ENCODE results near the gene CDC42BPA.
"Not testable (repeated sequence)": the region's sequence is repeated elsewhere in the genome, so short reads cannot be mapped to it uniquely, and the experiment has no call there.

The CDC42BPA gene, protein sequence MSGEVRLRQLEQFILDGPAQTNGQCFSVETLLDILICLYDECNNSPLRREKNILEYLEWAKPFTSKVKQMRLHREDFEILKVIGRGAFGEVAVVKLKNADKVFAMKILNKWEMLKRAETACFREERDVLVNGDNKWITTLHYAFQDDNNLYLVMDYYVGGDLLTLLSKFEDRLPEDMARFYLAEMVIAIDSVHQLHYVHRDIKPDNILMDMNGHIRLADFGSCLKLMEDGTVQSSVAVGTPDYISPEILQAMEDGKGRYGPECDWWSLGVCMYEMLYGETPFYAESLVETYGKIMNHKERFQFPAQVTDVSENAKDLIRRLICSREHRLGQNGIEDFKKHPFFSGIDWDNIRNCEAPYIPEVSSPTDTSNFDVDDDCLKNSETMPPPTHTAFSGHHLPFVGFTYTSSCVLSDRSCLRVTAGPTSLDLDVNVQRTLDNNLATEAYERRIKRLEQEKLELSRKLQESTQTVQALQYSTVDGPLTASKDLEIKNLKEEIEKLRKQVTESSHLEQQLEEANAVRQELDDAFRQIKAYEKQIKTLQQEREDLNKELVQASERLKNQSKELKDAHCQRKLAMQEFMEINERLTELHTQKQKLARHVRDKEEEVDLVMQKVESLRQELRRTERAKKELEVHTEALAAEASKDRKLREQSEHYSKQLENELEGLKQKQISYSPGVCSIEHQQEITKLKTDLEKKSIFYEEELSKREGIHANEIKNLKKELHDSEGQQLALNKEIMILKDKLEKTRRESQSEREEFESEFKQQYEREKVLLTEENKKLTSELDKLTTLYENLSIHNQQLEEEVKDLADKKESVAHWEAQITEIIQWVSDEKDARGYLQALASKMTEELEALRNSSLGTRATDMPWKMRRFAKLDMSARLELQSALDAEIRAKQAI (N-terminal part only)

DNA sequence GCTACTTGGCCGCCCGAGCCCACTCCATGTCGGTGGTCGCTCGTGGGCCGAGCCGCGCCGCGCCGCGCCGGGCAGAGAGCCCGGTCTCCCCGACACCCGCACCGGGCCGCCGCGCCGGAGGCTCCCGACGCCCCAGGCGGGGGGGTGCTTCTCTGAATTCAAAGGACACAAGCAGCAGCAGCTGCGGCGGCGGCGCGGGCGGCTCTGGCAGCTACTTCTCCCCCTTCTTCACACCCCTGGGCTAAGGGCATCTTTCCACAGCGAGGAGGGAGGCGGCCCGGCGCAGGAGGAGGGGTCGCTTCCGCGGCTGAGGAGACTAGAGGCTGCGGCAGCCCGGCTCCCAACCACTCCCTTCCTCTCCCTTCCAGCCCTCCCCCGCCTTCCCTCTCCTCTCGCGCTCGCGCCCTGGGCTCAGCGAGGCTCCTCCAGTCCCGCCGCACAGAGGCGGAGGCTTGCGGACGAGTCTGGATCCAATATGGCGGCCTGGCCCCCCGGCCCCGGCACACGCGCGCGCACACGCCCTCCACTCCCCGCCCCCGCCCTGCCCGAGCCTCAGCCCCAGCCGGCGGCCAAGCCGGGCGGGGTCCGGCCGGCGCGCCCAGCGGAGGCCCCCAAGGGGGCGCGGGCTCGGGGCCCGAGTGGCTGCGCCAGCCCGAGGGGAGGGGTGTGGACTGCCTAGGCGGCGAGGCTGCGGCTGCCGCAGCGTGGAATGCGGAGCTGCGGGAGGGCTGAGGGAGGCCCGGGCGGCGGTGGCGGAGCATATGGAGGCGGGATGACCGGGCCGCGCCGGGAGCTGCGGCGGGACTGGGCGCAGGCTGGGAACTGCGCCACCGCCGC is at the start of gene CDC42BPA:
Gene CDC42BPA, minus strand, starts transcription at position 477 of the 837 bp plus-strand sequence. CDS start 1,310 bp downstream, outside the sequence.
- DNase-seq, result peak; percentile 86

DNA sequence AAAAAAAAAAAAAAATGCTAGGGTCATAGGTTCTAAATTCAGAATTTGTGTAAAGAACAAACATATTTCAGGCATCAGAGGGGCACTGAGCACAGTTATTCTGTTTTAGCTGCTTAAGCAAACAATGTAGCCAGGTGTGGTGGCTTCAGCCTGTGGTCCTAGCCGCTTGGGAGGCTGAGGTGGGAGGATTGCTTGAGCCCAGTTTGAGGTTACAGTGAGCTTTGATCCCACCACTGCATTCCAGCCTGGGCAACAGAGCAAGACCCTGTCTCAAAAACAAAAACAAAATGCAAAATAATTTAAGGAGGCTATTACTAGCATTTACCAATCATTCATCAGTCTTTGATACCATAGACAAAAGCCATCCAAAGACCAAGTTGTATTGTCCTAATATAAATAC is 49.7 kb upstream of the CDC42BPA start:
- no peak for DNase-seq

DNA sequence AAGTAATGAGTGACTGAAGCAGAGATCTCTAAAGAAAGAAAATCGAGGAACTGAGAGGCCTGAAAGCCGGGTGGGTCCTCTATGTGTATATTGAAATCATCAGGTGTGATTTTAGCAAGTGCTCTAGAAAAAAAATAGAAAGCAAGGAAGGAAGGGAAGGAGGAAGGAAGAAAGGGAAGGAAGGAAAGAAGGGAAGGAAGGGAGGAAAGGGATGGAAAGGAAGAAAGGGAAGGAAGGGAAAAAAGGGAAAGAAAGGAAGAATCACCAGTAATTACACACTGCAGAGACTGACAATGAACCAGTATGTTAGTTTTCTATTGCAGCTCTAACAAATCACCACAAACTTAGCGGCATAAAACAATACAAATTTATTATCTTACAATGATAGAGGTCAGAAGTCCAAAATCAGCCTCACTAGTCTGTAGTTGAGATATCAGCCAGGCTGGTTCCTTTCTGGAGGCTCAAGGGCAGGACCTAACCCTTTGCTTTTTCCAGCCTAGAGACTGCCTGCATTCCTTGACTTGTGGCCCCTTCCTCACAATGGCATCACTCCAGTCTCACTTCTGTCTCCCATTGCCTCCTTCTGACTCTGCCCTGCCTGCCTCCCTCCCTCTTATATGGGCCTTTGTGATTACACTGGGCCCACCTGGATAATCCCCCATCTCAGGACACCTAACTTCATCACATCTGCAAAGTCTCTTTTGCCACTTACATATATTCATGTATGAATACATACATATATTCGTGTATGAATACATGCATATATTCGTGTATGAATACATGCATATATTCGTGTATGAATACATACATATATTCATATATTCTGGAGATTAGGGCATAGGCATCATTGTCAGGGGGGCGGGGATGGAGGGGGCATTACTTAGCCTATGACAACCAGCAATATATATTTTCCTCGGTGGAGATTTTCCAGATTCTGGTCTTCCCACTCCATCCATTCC is 47.5 kb upstream of the CDC42BPA start:
- DNase-seq, result no peak

DNA sequence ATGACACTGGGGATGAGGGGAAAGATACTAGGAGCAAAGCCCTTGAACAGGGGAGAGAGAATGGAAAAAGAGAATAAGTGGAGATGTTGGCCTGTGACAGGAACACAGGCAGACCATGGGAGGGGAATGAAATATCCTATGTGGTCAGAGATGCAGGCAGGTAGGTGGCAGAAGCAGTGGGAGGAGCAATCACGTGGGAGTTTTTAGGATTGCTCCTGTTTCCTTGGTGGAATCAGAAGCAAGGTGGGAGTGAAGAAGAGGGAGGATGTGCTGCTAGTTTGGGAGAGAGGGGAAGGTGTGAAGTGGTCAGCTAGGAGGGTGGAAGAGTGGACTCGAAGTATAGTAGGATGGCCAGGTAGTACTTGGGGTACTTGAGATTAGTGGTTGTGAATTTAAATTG is 46.4 kb upstream of the CDC42BPA start:
- no peak for DNase-seq

DNA sequence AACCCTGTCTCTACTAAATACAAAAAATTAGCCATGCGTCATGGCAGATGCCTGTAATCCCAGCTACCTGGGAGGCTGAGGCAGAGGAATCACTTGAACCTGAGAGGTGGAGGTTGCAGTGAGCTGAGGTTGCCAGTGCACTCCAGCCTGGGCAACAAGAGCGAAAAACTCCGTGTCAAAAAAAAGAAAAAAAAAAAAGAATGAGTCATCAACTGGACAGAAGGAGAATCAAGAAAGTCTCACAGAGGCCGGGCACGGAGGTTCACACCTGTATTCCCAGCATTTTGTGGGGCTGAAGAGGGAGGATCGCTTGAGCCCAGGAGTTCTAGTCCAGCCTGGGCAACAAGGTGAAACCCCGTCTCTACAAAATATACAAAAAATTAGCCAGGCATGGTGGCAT is 45.5 kb upstream of the CDC42BPA start:
- no peak for DNase-seq

DNA sequence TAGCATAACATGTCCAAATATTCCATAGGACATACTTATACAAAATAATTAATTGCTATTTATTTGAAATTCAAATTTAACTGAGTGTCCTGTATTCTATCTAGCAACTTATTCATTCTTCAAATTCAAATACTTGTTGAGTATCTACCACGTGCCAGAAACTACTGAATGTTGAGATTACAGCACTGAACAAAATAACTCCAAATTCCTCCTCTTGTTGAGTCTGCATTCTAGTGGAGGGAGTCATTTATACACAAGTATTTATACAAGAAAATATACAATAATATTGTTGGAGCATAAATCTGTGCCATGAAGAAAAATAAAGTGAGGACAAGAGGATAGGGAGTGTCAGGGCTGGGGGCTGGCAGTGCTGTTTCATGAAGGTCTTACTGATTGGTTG is 43.7 kb upstream of the CDC42BPA start:
- no peak for DNase-seq

DNA sequence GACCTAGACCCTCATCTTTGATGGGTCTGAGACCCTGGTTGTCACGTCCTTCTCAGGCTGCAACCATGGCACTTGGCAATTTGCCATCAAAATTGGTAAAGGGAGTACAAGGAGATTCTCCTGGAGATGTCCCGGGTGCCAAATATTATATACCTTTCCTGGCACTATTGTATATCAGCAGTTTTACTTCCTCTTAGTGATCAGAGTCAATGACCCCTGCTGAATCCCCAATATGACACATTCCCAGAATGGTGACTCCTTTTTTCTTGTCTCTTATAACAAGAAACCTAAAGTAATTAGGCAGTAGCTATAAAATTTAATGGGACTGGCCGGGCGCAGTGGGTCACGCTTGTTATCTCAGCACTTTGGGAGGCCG is 39.6 kb upstream of the CDC42BPA start:
- no peak for DNase-seq

DNA sequence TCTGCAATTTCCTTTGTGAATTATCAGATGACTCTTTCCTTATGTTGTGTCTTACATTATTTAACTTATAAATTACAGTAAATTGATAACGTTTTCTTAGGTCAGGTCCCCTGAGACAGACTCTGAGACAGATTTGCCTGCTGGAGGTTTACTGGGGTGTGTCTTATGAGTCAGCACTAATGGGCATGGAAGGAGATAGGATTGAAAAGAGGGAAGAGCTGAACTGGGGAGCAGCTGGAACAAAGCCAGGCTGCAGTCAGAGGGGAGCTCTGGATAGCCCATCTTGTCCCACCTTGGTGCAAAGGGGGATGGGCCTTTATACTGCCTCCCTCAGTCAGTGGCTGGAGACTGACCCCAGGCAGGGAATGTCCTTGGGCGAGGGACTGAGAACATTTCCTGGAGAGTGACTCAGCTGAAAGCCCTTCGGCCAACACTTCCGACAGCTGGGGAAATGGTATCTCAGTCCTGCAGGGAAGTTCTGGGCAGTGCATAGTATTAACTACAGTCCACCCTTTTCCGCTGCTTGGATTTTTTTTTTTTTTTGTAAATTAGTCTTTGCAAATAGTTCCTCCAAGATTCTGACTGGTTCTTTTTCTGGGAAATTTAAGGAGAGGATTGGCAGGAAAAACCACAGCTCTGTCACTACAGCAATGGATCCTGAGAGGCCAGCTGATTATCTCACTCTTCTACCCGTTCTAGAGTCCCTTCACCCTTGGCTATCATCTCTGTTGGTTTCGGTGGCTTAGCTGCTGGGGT is 39.1 kb upstream of the CDC42BPA start:
- peak; percentile 63 for DNase-seq

DNA sequence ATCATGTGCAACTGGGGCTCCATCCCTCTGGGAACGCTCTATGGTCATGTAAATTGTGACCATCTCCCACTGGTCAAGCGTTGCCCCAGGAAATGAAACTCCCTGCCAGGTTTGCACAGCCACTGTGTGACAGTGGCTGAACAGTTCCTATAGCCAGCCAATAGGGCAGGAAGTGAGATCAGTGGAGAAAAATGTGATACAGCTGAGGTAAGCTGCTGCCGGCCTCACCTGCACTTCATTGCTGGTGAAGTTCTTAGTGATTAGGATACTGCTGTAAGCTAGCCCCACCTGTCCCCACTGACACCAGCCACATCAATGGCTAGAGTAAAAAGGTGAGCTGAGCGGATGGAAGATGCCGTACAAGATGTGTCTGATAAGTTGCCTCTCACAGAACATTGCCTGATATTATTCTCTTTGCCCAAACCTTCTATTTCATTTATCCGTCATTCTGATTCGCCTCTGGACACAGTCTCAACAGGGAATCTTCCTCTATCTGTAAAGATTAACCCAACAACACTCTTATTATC is 38.4 kb upstream of the CDC42BPA start:
- no peak for DNase-seq

DNA sequence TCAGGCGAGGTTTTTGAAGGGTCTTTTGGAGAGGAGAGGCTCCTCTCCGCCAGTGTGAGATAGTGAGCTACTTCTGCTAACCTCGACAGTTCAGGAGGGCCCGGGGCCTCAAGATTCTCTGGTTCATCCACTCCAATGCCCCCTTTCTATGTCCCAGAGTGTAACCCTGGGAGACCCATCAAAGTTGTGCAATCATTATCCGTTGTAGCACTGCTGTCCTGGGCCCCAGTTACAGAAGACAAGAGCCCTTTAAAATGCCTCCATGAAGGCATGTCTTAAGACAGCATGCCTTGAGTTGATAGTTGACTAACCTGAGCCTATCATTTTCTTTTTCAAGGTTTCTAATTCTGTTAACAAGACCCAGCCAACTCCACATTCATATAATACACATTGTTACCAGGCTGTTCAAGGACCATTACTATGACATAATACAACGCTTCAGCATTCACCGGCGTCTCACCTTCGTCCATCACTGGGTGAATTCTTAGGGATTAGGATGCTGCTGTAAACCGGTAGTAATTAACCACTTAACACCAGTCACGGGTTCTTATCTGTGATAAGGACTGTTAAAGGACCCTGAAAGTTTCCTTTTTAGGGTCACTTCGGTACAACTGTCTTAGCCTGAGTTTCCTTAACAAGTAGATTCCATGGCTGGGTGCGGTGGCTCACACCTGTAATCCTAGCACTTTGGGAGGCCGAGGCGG is 37.4 kb upstream of the CDC42BPA start:
- DNase-seq, result no peak

DNA sequence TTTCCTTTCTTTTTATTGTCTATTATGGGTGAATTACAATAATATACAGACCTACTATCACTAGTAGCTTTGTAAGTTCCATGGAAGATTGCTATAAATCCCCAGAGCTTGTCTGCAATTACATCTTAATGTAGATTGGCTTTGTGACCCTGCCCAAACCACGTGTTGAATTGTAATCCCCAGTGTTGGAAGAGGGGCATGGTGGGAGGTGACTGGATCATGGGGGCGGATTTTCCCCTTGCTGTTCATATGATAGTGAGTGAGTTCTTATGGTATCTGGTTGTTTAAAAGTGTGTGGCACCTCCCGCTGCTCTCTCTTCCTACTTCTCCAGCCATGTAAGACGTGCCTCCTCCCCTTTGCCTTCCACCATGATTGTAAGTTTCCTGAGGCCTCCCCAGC is 34.9 kb upstream of the CDC42BPA start:
- no peak for DNase-seq

DNA sequence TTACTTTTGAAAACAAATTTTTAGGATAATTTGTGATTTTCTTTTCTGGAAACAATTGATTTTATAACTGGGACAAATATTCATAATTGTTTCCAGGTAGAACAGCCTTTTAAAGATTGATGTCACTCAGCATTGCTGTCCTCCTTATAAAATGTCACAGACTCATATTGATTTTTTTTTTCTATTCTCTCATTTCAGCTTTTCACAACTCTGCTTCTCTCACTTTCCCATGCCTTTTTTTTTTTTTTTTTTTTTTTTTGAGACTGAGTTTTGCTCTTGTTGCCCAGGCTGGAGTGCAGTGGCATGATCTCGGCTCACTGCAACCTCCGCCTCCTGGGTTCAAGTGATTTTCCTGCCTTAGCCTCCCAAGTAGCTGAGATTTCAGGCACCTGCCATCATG is 33.9 kb upstream of the CDC42BPA start:
- DNase-seq, result not testable (repeated sequence)

DNA sequence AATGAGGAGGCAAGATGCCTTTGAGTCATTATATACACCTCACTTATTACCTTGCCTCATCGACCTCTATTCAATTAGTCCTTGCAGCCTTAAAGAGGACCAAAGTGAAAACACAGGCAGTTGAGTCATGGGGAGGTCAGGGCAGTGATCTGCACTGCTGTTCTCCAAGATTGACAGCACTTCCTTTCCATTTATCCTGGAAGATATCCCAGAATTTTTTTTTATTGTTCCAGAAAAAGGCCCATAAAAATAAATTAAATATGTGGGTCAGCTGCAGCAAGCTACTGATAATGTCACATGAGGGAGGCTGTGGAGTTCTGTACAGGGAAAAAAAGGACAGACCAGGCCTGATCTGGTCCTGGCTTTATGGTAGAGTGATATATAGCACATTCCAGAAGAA is 33.2 kb upstream of the CDC42BPA start:
- DNase-seq, result no peak

DNA sequence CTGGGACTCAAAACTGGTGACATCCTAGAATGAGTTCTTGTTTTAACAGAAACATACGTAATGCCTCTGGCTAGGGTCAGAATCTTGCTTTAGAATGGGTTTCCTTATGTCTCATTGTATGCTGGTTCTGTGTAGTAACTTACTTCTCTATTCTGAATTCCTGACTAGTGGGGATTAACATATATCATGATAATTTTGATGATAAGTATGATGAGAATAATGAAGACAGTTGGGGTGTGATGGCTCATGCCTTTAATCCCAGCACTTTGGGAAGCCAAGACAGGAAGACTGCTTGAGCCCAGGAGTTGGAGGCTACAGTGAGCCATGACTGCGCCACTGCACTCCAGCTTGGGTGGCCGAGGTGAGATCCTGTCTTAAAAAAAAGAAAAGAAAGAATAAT is 31.7 kb upstream of the CDC42BPA start:
- DNase-seq, result no peak

DNA sequence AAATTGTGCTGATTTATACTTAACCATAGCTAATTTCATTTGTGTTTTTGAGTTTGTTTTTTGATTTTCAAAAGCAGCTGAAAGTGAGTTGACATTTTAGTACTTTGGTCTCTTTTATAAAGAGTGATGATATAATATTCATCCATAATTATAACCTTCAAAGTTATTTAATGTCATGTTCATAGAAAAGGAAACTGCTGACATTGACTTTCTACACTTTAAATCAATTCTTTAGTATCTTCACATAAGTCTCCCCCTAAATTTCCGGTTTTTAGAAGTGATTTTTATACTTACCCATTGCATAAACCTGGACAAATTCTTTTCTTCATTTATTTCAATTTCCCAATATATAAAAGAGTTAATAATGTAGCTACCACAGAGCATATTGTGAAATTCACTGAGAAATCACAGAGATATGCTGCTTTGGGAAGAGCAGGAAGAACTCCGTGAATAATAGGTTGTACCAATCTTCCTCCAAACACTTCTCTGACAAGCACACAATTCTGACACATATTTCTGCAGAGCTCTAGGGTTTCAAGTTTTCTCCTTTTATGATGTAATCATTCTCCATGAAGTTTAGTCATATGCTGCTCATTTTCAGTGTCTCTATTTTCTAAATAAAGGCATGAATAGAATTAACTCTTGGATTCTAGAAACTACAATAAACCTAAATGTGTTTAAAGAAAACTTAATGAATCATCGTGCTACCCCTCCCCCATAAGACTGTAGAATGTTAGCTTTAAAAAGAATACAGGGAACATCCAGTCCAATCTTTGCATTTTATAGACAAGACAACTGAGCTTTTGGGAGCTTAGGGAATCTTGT is 25.6 kb upstream of the CDC42BPA start:
- no peak for DNase-seq

DNA sequence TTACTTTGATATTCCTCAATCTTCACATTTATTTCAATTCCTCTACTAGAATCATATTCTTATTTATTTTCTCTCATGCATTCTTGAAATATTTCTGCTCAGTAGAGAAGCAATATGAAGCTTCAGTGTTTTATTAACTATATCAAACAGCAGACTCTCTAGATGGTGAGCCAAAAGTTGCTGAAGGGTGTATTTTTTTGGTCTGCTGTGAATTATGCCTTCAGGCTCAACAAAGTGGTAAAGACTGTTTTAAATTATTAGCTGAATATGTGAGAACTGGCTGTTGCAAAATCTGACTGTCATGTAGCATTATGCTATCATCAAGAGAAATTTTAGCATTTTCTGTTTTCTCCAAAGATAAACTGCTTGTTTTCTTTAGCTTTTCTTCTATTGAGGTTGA is 24.9 kb upstream of the CDC42BPA start:
- DNase-seq, result no peak

DNA sequence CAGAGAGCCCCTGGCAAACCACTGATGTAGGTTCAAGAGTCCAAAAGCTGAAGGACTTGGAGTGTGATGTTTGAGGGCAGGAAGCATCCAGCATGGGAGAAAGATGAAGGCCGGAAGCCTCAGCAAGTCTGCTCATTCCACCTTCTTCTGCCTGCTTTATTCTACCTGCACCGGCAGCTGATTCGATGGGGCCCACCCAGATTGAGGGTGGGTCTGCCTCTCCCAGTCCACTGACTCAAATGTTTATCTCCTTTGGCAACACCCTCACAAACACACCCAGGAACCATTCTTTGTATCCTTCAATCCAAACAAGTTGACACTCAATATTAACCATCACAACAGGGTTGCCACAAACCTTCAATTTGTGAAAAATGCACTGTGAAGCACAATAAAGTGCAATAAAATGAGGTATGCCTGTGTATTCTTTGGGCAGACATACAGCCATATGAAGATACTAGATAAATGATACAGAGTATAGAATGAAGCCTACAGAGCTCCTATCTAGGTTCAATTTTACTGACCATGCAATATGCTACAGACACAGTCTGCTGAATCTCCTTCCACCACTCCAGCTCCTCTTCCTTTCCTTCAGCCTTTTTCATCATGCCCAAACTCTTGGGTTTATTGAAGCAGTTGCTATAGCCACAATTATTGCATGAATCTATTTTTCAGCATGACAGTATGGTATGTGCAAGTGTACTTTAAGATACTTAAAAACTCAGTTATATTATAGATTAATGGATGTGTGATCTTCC is 24.0 kb upstream of the CDC42BPA start:
- no peak for DNase-seq

DNA sequence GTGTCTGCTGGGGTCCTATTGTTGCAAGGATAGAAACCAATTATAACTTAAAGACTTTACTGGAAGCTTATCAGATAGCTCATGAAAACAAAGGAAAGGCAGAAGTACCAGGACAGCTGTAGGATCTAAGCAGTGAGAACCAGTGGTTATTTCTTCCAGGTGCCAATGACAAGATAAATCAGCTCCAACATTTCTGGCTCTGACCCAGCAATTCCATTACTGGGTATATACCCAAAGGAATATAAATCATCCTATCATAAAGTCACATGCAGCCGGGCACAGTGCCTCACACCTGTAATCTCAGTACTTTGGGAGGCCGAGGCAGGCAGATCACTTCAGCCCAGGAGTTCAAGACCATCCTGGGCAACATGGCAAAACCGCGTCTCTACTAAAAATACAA is 17.8 kb upstream of the CDC42BPA start:
- DNase-seq, result peak; percentile 67

All from hematopoietic multipotent progenitor cell treated with erythropoietin and hydrocortisone succinate and interleukin-3 and kit ligand, for 8 days (in vitro differentiated cells).